Measurements from ENCODE around the gene NEK1. TPM values are rescaled to one million over a fixed set of nuclear protein-coding genes. Genes with fewer than 3 reads are reported as not detected.

NEK1 gene
- total RNA-seq, 2 donors from 2014 or later, result 12.2 to 15.1 TPM

- Histone ChIP-seq H3K9ac (ENCODE audit: extremely low read depth, low read length, poor library complexity, severe bottlenecking) (peak within 1 kb of the TSS; percentile 98), H3K27me3 (ENCODE audit: control insufficient read depth, insufficient read depth, low read length, poor library complexity, severe bottlenecking) (no peaks in the 10 kb centered on the region), H3K4me3 (ENCODE audit: low read length) (peak within 1 kb of the TSS; percentile 98), H3K36me3 (ENCODE audit: control insufficient read depth, insufficient read depth, low read length) (no peaks in the 10 kb centered on the region), H3K27ac (ENCODE audit: low read depth, low read length) (peak within 1 kb of the TSS; percentile 57), H3K9me3 (ENCODE audit: control insufficient read depth, low read length) (no peaks in the 10 kb centered on the region), H3K4me1 (ENCODE audit: control insufficient read depth, insufficient read depth, low read length) (no peaks in the 10 kb centered on the region)
- H3K4me1 Mint-ChIP-seq, result peaks cover 13% of the 10 kb centered on the region
- no peaks in the 10 kb centered on the region for H3K9me3 Mint-ChIP-seq
- no peak for TF ChIP-seq CTCF (conservative IDR thresholded peaks at IDR 0.05)
- no peaks in the 10 kb centered on the region for H3K27me3 Mint-ChIP-seq (ENCODE audit: insufficient read depth)
- H3K36me3 Mint-ChIP-seq (ENCODE audit: low read depth), result no peaks in the 10 kb centered on the region
- WGBS, 2 experiments (ENCODE audit: insufficient coverage in 1 of 2, insufficient read length in 1 of 2), result 0 to 1% methylated on average over 30 to 67 of the region's 67 CpGs
- H3K27ac Mint-ChIP-seq, result peak within 1 kb of the TSS; percentile 99
- peak; percentile 99 for DNase-seq
- H3K4me3 Mint-ChIP-seq, result peak within 1 kb of the TSS; percentile 96
Observed at GRCh38 chr4:169619958-169620879, 7.8 kb upstream of the NEK1 start, which contains the start of gene CLCN3. CLCN3 (plus strand) TSS chr4:169620578; CDS start chr4:169635929, 15,351 bp downstream.

- Mint-ChIP-seq H3K27me3 (ENCODE audit: insufficient read depth) (no peaks in the 10 kb centered on the region), H3K4me3 (peak overlapping the region; percentile 96), H3K4me1 (peaks cover 13% of the 10 kb centered on the region), H3K27ac (peak overlapping the region; percentile 99), H3K36me3 (ENCODE audit: low read depth) (no peaks in the 10 kb centered on the region), H3K9me3 (no peaks in the 10 kb centered on the region)
- H3K36me3 ChIP-seq (ENCODE audit: control insufficient read depth, insufficient read depth, low read length), result no peaks in the 10 kb centered on the region
- H3K27ac ChIP-seq (ENCODE audit: low read depth, low read length), result peak overlapping the region; percentile 21
- no peaks in the 10 kb centered on the region for H3K27me3 ChIP-seq (ENCODE audit: control insufficient read depth, insufficient read depth, low read length, poor library complexity, severe bottlenecking)
- peak overlapping the region; percentile 98 for H3K4me3 ChIP-seq (ENCODE audit: low read length)
- 7 to 17% methylated on average over 3 to 11 of the region's 12 CpGs for WGBS, 2 experiments (ENCODE audit: insufficient coverage in 1 of 2, insufficient read length in 1 of 2)
- DNase-seq, result peak; percentile 80
- peak; percentile 74 for TF ChIP-seq CTCF (conservative IDR thresholded peaks at IDR 0.05)
- H3K9me3 ChIP-seq (ENCODE audit: control insufficient read depth, low read length), result no peaks in the 10 kb centered on the region
- no peaks in the 10 kb centered on the region for H3K4me1 ChIP-seq (ENCODE audit: control insufficient read depth, insufficient read depth, low read length)
- peak overlapping the region; percentile 81 for H3K9ac ChIP-seq (ENCODE audit: extremely low read depth, low read length, poor library complexity, severe bottlenecking)
Observed at GRCh38 chr4:169619518-169619957, 7.2 kb upstream of the NEK1 start.

- 90 to 94% methylated on average over 2 to 4 of the region's 4 CpGs for WGBS, 2 experiments (ENCODE audit: insufficient coverage in 1 of 2, insufficient read length in 1 of 2)
Observed at GRCh38 chr4:169618986-169619385, 6.6 kb upstream of the NEK1 start.

More at GRCh38 chr4:169618986-169619385, 6.6 kb upstream of the NEK1 start:
- Histone ChIP-seq H3K9ac (ENCODE audit: extremely low read depth, low read length, poor library complexity, severe bottlenecking) (no peak overlapping the region), H3K4me1 (ENCODE audit: control insufficient read depth, insufficient read depth, low read length) (no peaks in the 10 kb centered on the region), H3K9me3 (ENCODE audit: control insufficient read depth, low read length) (no peaks in the 10 kb centered on the region), H3K4me3 (ENCODE audit: low read length) (peak overlapping the region; percentile 98), H3K36me3 (ENCODE audit: control insufficient read depth, insufficient read depth, low read length) (no peaks in the 10 kb centered on the region), H3K27ac (ENCODE audit: low read depth, low read length) (no peak overlapping the region), H3K27me3 (ENCODE audit: control insufficient read depth, insufficient read depth, low read length, poor library complexity, severe bottlenecking) (no peaks in the 10 kb centered on the region)
- H3K4me3 Mint-ChIP-seq, result peak overlapping the region; percentile 96
- H3K36me3 Mint-ChIP-seq (ENCODE audit: low read depth), result no peaks in the 10 kb centered on the region
- no peak for DNase-seq
- TF ChIP-seq CTCF (conservative IDR thresholded peaks at IDR 0.05), result no peak
- H3K27me3 Mint-ChIP-seq (ENCODE audit: insufficient read depth), result no peaks in the 10 kb centered on the region
- H3K9me3 Mint-ChIP-seq, result no peaks in the 10 kb centered on the region
- no peak overlapping the region for H3K27ac Mint-ChIP-seq
- H3K4me1 Mint-ChIP-seq, result peaks cover 13% of the 10 kb centered on the region

Data from endodermal cell (in vitro differentiated cells).